Posterior cingulate gyrus (tissue), 11 donors: ENCODE data around the gene AP4S1.
"Not testable (repeated sequence)": the region's sequence is repeated elsewhere in the genome, so short reads cannot be mapped to it uniquely, and the experiment has no call there.

ENCODE experiments used
- DNase-seq, 10 donors: peaks; one replicate each; pipeline versions ENCODE4 v3.0.0 to v3.0.0-alpha.2; 2020 to 2021; ENCODE audit warnings: mixed read lengths in 3 of 10
- intact Hi-C: fragments of 100-400 bp; cut with DNase I; formaldehyde crosslinking; loops from one replicate; pipeline ENCODE4 v1.15.1; 2023

Gene AP4S1

DNA sequence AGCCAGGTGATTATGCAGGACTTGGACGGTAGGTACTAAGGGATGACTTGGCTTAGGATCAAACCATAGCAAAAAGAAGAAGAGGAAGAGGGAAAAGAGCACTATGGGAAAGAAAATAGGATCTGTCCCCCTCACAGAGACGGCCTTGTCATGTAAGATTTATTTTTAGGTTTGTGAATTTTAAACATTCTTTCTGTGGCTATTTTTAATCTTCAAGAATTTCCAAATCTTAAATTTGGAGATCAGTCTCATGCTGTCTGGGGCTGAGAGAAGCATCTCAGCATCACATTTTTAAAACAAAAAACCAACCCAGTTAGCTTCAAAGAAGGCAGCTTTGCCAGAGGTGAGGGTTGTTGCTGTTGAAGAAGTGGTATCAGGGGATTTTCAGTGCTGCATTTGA is 53.3 kb downstream of the AP4S1 start:
- intact Hi-C loops: no loop called here
- no peak for DNase-seq

DNA sequence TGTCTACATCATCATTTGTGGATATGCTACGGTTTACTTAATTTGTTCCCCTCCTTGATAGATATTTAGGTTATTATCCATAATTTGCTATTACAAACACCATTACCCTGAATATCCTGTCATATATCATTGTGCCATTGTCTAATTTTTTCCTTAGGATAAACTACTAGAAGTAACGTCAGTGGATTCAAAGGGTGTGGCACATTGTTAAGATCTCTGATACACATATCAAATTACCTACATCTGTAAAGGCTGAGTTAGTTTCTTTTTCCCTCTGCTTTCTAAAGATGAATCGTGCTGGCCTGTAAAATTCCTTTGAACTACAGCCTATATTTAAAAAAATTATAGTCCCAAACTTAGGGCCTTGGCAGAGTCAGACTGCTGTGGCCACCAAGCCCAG is 54.6 kb downstream of the AP4S1 start:
- DNase-seq: no peak
- intact Hi-C loops: no loop called here

DNA sequence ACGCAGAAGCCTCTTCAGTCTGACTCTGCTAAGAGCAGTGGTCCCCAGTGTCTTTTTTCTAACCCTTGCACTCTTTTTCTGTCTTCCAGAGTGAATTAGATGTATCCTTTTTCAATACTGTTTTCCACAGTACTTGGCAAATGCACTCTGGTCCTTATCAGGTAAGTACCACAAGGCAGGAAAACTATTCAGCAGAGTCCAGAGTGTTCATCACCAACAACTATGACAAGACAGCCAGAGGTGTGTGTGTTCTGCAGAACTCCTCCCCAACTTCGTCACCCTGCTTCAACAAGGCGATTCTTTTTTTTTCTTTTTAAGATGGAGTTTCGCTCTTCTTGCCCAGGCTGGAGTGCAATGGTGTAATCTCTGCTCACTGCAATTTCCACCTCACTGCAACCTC is 55.0 kb downstream of the AP4S1 start:
- intact Hi-C loops: no loop called here
- no peak for DNase-seq

DNA sequence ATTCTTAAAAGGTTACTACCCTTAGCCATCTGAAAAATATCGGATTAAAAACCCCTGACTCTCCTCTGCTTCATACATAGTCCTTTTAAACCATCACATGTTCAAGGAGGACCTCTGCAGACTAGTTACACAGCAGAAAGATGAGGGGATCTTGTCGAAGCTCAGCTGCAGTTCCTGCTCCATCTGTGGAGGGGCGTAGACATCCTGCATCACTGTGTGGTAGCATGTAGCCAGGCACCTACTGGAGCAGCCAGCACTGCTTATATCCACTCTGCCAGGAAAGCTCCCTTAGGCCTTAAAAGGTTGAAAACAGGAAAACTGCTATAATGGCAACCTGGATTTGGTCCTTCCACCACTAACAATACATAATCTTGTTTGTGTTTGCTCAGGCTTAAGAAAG is 58.3 kb downstream of the AP4S1 start:
- intact Hi-C loops: no loop called here
- DNase-seq: no peak

DNA sequence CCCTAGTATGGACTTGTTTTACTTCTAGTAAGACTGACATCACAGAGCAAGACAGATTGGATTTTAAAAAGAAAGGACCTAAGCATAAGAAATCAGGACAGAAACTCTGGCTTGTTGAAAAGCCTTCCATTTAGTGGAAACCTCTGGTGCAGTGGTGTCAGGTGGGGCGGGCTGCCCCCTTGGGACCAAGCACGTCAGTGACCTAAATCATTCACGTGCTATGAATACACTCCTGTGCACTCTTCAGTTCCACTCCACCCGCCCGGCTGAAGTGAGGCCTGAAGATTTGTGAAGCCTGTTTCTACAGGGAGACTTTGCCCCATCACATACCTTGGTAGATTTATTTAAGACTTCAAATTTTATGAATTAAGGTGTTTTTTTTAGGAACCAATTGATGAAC is 58.9 kb downstream of the AP4S1 start:
- no peak for DNase-seq

DNA sequence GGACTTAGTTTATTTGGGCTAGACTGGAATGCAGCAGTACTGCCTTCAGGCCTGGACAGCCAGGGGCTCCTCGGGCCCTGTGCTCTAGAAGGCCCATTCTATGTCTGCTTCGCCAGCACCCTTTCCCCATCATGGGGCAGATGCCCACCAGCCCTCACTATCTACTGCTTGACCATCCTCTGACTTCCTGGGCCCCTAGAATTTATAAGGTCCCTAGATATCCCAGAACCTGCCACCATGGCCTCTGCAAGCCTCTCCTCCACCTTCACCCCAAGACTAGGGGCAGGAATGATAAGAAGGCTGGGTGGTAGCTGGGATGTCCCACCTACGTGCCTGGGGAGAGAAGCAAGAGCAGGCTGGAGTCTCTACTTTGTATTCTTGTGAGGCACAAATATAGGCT is 59.6 kb downstream of the AP4S1 start:
- intact Hi-C loops: no loop called here
- DNase-seq: no peak

More for the DNA sequence above, 58.9 kb downstream of the AP4S1 start:
- intact Hi-C loops: no loop called here

DNA sequence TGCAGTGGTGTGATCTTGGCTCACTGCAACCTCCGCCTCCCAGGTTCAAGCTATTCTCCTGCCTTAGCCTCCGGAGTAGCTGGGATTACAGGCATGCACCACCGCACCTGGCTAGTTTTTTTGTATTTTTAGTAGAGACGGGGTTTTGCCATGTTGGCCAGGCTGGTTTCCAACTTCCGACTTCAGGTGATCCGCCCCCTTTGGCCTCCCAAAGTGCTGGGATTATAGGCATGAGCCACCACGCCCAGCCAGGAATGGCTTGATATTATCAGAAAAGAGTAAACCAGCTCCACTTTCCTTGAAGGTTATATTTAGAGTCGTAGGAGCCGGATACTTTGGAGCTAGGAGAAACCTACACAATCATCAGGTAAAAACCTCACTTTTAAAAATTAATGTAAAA is 61.0 kb downstream of the AP4S1 start:
- DNase-seq, intact Hi-C loops: not testable (repeated sequence)

DNA sequence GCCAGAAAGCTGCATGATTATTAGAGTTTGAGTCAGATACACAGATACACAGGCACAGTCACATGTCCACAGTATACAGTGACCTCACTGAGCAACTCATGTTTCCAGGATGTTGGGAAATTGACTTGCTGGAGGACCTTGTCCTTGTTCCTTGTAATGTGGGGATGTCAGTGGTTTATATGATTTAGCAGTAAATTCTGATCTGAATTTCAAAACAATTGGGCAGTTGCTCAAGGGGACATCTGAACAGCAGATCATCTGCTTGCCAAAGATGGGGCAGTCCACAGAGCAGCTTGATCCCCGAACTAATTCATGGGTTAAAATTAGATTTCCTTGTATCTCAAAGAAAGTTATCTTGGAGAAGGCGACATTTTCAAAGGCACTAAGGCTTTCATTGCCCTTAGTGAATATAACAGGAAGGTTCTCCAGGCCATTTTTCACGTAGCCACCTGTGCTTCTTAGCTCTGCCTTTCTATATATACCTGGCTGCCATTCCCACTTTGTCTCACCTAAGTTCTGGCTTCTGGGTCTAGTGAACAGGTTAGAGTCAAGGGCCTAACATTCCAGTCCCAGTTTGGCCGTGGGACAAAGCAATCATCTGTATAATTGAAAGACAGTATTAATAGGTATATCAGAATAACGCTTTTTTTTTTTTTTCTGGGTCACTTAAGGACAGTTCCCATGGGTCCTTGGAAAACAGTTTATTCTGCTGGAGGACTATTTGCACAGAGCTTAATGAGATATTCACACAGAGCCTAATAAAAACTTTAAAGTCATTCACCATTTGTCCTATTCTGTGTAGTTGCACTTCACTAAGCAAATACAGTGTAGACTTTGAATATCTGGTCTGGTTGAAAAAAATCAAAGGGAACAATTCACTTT is 65.7 kb downstream of the AP4S1 start:
- intact Hi-C loops: no loop called here
- no peak for DNase-seq

DNA sequence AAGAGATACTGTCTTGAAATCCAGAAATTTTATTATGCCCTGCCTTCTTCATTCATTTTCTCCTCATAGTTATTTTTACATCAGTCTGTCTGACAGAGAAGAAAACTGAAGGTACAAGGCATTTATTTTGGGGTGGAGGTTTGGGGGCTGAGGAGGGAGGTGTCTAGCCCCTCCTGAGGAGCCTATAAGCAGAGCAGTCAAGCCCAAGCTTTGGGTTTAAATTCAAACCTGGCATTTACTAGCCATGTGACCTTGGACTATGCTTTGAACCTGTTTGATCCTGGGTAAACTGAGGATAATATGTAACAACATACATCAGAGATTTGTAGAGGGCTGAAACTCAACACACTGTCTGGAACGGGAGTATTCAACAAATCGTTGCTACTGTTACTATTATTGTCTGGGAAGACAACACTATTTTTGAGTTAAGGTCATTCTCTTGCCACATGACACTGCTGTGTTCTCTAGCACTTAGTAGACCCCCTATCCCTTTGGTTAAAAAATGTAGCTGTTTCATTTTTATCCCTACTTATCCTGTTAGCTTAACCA is 66.8 kb downstream of the AP4S1 start:
- intact Hi-C loops: no loop called here
- no peak for DNase-seq

DNA sequence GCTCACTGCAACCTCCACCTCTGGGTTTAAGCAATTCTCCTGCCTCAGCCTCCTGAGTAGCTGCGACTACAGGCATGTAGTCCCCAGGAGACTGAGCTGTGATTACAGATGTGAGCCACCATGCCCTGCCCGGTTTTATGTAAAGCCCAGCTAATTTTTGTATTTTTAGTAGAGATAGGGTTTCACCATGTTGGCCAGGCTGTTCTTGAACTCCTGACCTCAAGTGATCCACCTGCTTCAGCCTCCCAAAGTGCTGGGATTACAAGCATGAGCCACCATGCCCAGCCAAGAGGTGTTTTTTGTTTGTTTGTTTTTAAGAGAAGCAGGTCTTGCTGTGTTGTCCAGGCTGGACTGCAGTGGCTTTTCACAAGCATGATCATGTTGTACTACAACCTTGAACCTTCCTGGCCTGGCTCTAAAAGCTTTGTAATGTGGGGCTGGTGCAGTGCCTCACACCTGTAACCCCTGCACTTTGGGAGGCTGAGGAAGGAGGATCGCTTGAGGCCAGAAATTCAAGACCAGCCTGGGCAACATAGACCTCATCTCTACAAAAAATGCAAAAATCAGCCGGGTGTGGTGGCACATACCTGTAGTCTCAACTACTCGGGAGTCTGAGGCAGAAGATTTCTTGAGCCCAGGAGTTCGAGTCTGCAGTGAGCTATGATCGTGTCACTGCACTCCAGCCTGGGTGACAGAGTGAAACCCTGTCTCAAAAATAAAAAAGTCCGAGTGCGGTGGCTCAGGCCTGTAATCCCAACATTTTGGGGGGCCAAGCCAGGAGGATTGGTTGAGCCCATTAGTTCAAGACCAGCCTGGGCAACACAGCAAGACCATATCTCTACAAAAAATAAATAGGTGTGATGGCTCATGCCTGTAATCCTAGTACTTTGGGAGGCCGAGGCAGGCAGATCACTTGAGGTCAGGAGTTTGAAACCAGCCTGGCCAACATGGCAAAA is 68.7 kb downstream of the AP4S1 start:
- DNase-seq, intact Hi-C loops: not testable (repeated sequence)

DNA sequence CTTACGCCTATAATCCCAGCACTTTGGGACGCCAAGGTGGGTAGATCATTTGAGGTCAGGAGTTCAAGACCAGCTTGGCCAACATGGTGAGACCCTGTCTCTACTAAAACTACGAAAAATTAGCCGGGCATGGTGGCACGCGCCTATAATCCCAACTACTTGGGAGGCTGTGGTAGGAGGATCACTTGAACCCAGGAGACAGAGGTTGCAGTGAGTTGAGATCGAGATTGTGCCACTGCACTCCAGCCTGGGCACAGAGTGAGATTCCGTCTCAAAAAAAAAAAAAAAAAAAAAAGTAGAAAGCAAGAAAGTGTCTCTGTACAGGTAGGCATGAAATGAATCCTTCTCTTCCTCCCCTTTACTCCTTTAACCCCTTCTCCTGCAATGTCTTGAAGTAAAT is 70.4 kb downstream of the AP4S1 start:
- DNase-seq, intact Hi-C loops: not testable (repeated sequence)

DNA sequence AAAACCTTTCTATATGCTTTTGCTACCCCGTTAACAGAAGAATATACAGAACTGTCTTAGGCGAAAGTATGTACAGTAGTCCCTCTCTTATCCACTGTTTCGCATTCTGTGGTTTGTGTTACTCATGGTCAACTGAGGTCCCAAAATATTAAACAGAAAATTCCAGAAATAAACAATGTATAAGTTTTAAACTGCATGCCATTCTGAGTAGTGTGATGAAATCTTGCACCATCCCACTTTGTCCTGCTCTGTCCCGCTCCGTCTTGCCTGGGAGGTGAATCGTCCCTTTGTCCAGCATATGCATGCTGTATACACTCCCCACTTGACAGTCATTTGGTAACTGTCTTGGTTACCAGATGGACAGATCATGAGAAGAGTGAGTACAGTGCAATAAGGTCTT is 70.8 kb downstream of the AP4S1 start:
- intact Hi-C loops: no loop called here

DNA sequence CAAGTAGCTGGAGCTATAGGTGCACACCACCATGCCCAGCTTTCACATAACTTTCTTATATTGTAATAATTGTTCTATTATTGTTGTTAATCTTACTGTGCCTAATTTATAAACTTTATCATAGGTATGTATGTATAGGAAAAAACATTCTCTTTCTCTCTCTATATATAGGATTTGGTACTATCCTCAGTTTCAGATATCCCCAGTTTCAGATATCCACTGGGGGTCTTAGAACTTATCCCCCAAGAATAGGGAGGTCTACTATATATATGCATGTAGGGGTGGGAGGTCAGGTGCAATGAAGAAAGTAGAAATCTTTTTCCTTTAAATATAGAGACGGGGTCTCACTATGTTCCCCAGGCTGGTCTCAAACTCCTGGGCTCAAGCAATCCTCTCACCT is 71.6 kb downstream of the AP4S1 start:
- intact Hi-C loops: no loop called here
- no peak for DNase-seq

More for the DNA sequence above, 70.8 kb downstream of the AP4S1 start:
- DNase-seq: no peak

DNA sequence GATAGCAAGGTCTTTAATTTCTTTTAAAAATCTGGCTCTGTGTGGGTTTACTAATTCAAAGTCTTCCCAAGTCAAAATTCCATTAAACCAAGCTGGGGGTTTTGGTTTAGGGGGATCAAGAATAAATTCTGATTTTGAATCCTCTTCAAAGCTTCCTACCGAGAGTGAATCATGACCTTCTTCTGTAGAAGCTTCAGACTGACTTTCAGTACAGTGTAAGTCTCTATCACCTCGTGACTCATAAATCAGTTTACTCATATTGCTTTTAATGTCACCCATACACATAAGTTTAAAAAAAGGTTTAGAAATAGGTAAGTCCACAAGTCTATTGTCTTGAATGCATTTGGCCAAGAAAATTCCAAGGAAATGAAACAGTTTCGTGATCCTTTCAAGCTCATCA is 81.3 kb downstream of the AP4S1 start:
- DNase-seq: no peak
- intact Hi-C loops: no loop called here

DNA sequence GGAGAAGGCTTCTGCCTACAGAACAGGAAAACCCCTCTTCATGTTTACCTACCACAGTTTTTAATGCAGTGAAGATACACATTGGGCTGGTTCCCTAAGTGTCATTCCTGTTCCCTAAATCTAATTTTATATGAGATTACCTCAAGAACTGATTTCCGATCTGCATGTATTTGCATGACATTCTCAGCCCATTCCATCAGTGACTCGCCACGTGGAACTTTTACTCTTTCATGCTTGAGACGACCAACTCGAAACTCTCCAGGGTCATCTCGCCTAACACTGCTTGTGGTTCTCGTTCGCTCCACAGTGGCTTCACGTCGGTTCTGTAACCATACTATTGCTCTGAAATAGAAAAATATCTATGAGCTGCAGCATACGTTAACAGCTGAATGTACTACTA is 83.8 kb downstream of the AP4S1 start:
- DNase-seq: no peak
- intact Hi-C loops: no loop called here

DNA sequence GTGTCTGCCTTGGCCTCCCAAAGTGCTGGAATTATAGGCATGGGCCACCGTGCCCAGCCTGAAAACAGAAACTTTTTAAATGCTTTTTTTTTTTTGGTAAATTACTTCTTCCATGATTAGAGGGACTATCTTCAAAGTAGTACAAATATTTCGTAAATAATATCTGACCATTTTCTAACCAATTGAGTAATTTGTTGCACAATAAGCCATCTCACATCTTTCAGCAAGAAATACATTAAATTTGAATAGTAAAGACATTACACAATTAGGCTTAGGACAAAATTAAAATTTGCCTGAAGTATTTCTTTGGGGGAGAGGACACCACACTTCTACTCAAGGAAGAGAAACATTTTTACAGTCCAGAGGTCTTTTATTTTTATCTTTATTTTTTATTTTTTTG is 85.4 kb downstream of the AP4S1 start:
- intact Hi-C loops: no loop called here
- no peak for DNase-seq

DNA sequence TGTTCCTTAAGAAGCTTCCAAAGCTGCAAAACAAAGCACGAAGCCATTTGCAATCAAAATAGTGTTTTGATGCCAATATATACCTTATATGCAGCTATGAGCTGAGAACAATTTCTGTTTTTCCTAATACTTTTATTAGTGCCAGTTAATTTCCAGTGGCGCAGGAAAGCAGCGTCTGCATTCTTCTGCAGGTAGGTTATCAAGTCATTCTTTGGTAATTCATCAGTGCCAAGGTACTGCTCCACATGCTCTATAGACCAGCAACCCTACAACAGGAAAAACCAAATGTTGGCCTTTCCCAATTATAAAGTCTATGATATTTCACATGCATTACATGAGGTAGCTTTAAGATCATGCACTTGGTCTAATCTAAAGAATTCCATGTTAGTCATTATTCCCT is 88.3 kb downstream of the AP4S1 start:
- intact Hi-C loops: no loop called here
- DNase-seq: no peak

DNA sequence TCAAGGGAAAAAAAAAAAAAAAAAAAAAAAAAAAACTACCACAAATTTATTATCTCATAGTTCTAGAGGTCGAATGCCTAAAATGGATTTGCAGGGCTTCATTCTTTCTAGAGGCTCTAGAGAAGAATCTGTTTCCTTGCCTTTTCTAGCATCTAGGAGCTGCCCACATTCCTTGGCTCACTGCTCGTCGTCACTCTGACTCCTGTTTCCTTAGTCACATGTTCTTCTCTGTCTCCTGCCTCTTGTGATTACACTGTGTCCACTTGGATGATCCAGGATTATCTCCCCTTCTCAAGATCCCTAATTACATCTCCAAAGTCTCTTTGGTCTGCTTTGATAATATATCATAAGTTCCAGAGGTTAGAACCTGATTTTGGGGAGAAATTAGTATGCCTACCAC is 93.4 kb downstream of the AP4S1 start:
- DNase-seq: no peak
- intact Hi-C loops: no loop called here

DNA sequence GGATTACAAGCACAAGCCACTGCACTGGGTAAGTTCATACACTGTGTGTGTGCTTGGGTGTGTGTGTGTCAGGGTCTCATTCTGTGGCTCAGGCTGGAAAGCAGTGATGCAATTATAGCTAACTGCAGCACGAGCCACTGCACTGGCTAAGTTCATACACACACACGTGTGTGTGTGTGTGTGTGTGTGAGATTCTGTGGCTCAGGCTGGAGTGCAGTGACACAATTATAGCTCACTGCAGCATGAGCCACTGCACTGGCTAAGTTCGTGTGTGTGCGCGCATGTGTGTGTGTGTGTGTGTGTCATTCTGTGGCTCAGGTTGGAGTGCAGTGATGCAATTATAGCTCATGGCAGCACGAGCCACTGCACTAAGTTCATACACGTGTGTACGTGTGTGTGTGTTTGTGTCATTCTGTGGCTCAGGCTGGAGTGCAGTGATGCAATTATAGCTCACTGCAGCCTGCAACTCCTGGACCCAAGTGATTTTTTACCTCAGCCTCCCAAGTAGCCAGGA is 96.7 kb downstream of the AP4S1 start:
- no peak for DNase-seq
- intact Hi-C loops: no loop called here

DNA sequence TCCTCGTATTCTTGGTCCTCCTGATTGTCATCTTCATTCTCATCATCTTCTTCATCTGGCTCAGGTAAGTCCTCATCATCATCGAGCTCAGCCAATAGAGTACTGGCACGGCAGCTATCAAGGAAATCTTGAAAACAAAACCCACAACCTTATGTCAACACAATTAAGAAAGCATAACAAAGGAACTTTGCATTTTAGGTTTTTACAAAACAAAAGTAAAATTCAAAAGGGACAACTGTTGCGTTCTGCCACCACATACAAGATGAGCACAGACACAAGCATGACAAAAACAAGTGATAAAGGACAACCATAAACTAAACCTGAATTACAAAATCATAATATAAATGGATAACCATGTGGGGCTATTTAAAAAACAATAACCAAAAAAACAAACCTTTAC is 97.5 kb downstream of the AP4S1 start:
- DNase-seq: no peak
- intact Hi-C loops: no loop called here

DNA sequence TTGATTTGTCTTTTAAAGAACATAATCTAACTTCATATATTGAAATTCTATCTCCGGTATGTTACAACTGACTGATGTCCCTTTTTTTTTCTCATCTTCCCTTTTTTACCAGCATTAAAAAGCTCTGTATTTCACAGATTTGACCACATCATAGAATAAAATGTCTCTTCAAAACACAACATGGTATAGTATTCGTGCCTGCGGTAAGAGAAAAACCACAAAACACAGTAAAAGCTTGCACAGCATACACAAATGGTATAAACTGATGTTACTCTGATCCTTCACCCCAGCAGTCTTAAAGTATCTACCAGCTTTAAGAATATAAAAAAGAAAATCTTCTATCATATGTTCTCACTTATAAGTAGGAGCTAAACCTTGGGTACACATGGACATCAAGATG is 98.7 kb downstream of the AP4S1 start:
- intact Hi-C loops: no loop called here
- DNase-seq: no peak
